ENCODE data around the gene SOD2.
"Not testable (repeated sequence)": the region's sequence is repeated elsewhere in the genome, so short reads cannot be mapped to it uniquely, and the experiment has no call there.

Gene SOD2

DNA sequence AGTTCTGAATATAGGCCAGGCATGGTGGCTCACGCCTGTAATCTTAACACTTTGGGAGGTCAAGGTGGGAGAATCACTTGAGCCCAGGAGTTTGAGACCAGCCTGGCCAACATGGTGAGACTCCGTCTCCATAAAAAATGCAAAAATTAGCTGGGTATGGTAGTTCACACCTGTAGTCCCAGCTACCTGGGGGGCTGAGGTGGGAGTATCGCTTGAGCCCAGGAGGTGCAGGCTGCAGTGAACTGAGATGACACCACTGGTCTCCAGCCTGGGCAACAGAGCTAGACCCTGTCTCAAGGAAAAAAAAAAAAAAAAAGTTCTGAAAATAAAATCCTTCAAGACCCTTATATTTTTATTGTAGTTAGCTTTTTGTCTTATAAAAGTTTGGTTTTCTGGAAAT, 22.6 kb upstream of the SOD2 start:
- DNase-seq: no peak

DNA sequence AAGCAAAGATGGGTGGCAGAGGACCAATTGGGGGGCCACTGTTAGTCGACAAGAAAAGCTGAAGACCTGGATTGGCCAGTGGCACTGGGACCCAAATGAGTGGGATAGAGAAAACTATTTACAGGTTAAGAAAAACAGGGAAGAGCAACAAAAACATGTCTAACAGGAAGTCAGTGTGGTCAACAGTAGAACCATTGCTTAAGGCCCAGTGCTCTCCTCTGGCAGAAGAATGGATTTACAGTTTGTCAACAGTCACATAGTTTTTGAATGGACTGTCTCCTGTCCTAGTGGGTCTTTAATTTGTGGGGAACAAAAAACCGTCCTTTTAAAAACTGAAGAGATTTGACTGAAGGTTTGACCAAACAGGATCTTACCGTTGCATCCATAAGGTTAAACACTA, 22.1 kb upstream of the SOD2 start:
- no peak for DNase-seq

- DNase-seq: no peak
Observed at GRCh38 chr6:159714404-159714803, 21.4 kb upstream of the SOD2 start.

DNA sequence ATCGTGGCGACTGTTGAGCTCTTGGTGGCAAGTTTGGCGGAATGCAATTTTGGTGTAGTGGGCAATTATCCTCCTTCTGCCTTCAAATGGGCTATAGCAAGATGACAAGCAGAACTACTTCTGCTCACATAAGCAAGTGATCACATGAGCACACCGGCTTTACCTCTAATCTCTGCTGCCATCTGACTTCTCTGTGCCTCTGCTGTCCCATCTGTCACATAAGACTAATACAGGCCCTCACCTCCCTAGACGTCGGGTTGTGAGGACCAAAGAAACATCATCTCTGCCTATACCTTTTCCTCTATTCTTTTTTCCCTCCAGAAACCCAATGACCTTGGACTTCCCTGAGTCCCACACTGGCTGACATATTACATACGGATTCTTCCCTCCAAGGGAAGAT, 20.9 kb upstream of the SOD2 start:
- DNase-seq: no peak

DNA sequence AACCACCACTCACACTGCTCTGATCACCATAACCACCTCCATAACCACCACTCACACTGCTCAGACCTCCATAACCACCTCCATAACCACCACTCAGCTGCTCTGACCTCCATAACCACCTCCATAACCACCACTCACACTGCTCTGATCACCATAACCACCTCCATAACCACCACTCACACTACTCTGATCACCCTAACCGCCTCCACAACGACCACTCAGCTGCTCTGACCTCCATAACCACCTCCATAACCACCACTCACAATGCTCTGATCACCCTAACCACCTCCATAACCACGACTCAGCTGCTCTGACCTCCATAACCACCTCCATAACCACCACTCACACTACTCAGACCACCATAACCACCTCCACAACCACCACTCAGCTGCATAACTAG, 19.3 kb upstream of the SOD2 start:
- not testable (repeated sequence) for DNase-seq

GRCh38 chr6:159710603-159711002, 17.6 kb upstream of the SOD2 start:
- not testable (repeated sequence) for DNase-seq

DNA sequence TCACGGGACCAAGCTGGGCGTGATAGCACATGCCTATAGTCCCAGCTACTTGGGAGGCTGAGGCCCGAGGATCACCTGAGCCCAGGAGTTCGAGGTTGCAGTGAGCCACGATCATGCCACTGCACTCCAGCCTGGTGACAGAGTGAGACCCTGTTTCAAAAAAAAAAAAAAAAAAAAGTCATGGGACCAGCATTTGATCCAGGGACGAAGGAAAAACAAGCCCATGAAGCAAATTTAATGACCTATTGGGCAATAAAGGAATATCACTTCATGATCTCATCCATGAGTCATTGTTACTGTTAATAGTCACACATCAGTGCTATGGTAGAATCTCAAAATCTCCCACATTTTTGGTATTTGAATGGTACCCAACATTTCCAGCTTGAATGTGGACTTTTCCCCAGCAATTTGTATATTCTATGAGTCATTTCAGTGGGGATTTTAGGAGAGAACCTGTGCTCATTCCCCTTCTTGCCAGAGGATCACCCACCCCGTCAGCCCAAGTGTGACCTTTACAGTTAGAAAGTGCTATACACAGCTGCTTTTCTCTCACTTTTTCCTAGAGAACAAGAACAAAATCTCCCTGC, 8.5 kb upstream of the SOD2 start:
- no peak for DNase-seq

DNA sequence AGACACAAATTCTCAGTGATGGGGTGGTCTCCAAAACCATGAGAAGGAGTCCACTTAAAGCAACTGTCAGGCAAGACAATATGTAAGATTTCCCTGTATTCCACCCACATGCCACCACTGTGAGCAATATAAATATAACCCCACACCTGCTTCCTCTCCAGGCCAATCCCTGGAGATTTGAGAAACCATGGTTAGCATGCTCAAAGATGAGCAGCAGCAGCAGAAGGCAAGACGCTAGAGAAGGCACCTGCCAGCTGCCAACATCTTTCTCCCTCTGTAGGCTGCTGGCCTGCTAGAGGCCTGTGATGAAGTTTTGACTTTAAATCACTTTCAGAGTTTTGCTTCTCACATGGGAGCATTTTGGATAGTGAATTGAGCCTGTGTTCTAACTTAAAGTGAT, 7.9 kb upstream of the SOD2 start:
- no peak for DNase-seq

DNA sequence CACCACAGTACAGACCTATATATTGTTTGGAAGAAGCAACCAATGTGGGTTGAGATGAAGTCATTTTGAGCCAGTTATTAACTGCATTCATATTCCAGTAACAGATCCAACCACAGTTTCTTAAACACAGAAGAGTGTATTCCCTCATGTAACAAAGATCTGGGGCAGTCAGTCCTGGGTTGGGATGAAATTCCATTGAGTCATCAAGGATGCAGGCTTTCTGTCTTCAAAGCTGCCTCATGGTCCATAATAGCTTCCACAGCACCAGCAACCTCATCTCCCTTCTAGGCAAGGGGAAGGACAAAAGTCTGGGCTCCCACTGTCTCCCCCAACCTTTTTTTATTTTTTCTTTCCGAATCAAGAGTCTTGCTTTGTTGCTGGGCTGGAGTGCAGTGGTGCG, 2.9 kb upstream of the SOD2 start:
- no peak for DNase-seq

DNA sequence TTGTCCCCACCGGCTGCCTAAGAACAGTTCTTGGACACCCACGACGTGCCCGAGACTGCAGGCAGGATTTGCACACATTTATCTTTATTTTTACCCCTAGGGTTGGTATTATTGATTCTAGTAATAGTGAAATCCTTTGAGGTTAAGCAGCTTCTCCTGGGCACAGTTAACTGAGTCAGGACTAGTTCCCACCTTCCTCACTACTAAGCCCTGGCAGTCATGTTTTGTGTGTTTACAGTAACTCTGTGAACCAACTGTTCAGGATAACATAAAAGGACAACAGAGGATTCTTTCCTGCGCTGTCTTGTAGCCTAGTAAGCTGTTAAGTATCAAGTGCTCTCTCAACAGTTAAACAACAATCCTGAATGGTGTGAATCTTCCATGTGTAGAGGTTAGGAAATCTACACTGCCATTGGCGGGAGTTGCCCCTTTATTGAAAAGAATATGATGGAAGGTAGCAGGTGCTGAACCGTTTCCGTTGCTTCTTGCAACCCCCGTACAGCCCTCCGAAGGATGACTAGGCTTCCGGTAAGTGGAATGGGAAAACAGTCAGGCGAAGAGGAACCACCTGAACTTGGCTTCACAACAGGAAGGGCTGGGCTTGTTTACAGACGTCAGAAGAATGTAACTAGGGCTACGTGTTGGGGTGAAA, 979 bp upstream of the SOD2 start:
- DNase-seq: no peak

- DNase-seq: peak; percentile 57
Observed at GRCh38 chr6:159692303-159693127, 526 bp downstream of the SOD2 start.

- no peak for DNase-seq
Observed at GRCh38 chr6:159691963-159692287, 1.1 kb downstream of the SOD2 start.

GRCh38 chr6:159691133-159691962, 1.7 kb downstream of the SOD2 start:
- no peak for DNase-seq

DNA sequence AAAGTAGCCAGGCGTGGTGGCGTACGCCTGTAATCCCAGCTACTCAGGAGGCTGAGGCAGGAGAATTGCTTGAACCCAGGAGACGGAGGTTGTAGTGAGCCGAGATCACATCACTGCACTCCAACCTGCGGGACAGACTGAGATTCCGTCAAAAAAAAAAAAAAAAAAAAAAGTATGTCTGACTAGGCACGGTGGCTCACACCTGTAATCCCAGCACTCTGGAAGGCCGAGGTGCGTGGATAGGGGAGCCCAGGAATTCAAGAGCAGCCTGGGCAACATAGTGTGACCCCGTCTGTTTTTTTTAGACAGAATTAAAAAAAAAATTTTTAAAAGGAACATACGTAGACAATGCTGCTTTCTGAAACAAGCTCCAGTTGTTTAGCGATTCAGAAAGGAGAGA, 2.9 kb downstream of the SOD2 start:
- DNase-seq: not testable (repeated sequence)

- DNase-seq: no peak
Observed at GRCh38 chr6:159689001-159689400, 4.0 kb downstream of the SOD2 start.

GRCh38 chr6:159688266-159688905, 4.7 kb downstream of the SOD2 start:
- DNase-seq: no peak

DNA sequence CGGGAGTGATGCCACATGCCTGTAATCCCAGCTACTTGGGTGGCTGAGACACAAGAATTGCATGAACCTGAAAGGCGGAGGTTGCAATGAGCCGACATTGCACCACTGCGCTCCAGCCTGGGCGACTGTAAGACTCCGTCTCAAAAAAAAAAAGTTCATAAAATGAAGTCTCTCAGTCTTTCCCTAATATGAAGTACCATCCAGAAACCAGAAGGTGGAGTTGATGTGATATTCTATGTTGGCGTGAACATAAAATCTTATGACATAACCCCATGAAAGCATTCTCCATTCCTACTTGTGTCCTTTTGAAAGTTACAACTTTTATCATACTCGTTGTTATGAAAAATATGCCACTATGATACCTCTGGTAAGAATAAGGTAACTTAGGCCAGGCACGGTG, 5.7 kb downstream of the SOD2 start:
- no peak for DNase-seq

DNA sequence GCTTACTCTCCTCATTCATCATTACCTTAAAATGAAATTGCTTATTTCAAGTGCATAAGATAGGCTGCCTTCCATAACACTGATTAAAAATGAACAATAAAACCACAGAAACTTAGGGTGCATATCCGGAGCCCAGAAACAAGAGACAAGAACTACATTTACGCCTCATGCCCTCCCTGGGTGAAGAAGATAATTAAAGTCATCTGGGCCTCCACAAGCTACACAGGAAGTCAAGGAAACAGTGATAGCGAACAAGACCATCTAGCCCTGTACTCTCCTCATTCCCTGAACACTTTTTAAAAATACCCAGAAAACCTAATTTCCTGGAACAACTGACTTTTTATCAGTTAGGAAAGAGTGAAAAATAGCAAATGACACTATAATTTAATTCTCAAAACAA, 6.3 kb downstream of the SOD2 start:
- DNase-seq: no peak

GRCh38 chr6:159686040-159686439, 7.0 kb downstream of the SOD2 start:
- no peak for DNase-seq

- DNase-seq: no peak
Observed at GRCh38 chr6:159684013-159684304, 9.1 kb downstream of the SOD2 start.

- DNase-seq: no peak
Observed at GRCh38 chr6:159682810-159683209, 10.2 kb downstream of the SOD2 start.

DNA sequence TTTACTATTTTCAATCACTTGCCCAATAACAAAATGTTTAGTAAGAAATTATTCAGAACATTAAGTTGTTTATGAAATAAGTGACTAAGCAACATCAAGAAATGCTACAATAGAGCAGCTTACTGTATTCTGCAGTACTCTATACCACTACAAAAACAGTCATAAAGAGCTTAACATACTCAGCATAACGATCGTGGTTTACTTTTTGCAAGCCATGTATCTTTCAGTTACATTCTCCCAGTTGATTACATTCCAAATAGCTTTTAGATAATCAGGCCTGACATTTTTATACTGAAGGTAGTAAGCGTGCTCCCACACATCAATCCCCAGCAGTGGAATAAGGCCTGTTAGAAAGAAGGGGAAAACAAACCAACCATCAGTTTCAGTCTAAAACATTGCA, 10.7 kb downstream of the SOD2 start:
- no peak for DNase-seq

GRCh38 chr6:159681191-159681880, 11.7 kb downstream of the SOD2 start:
- DNase-seq: no peak
